Measurements from ENCODE around the gene HMX3.

The HMX3 gene

DNA sequence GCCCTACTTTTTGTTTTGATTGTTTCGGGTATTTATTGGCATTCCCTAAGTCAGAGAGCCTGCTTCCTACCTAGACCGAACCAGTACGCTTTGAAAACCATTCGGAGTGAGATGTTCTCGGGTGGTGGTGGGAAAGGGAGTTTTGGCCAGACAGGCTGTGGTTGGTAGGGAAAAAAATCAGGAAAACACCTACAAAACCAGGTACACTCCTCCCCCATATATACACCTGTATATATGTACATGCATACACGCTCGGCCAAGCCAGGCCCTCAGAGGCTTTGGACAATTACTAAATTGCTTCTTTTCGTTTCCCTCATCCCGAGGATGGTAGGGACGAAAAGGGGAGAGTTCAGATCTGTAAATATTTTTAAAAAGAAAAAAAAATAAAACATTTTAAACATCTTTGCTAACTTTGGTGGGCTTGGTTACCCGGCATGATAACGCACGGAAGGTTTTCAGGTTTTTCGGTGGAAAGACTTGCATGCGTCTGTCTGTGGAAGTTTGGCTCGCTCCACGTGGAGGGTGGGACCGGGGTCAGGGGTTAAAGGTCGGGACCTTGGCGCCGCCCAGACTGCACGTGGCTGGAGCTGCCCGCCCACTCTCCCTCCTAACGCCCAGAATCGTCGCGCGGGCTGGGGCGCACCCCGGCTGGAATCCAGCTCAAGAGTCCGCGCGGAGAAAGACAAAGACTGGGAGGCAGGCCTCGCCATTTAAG lies 14.7 kb downstream of the HMX3 start:
- Mint-ChIP-seq H3K9me3 (no peaks in the 10 kb centered on the region), H3K4me3 (peak overlapping the region; percentile 85), H3K4me1 (peaks cover 53% of the 10 kb centered on the region), H3K27me3 (peaks cover 24% of the 10 kb centered on the region), H3K36me3 (peaks cover 3% of the 10 kb centered on the region), H3K27ac (no peak overlapping the region)

DNA sequence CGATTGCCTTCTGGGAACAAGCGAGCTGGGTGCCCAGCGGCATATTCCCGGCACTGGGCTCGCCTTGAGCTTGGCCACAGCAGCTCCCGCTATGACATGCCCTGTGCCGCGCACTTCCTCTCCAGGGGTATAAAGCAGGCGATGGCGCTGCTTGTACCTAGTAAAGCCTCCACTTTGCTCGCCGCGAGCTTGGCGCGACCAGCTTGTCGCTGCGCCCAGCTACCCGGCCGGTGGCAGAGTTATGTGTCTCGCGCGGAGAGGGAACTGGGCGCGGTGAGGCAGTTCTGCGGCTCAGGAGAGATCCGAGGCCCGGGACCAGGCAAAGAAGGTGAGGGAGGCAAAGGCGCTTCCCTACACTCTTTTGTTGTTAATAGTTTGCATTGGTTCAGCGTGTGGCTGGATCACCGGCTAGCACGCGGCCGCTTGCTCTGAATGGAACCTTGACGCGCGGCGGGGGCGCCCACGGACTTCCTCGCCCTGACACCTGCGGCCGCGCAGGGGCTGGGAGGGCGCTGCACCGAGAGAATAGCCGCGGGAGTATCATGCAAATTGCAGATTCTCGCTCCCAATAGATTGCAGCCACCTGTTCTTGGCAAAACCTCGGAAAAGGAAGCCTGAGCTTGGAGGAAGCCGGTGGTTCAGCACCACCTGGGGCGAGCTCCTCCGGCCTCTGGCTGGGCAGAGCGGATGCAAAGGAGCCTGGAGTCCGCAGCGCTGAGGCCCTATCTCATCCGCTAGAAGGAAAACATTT lies 15.4 kb downstream of the HMX3 start:
- peak overlapping the region; percentile 12 for H3K27ac Mint-ChIP-seq
- H3K9me3 Mint-ChIP-seq, result no peaks in the 10 kb centered on the region
- peak overlapping the region; percentile 85 for H3K4me3 Mint-ChIP-seq
- peaks cover 20% of the 10 kb centered on the region for H3K27me3 Mint-ChIP-seq
- H3K4me1 Mint-ChIP-seq, result peaks cover 54% of the 10 kb centered on the region
- H3K36me3 Mint-ChIP-seq, result peaks cover 5% of the 10 kb centered on the region

DNA sequence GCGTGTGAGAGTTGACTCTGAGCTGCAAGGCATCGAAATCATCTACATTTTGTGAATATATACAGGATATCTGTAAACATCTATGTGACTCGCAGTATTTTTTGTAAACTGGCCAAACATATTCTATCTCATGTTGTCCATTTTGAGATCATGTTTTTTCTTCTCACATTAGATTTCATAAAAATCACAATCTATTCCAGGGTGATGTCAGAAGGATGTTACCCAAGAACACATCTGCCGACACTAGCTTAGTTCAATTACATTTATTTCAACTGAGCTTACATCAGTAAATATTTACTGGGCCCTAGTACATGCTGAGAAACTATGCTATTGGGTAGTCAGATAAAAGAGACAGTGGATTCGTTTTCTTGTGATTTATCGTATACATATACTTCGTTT lies 16.0 kb downstream of the HMX3 start:
- Mint-ChIP-seq H3K36me3 (peaks cover 8% of the 10 kb centered on the region), H3K27ac (peak overlapping the region; percentile 12), H3K4me1 (peaks cover 57% of the 10 kb centered on the region), H3K9me3 (no peaks in the 10 kb centered on the region), H3K27me3 (peaks cover 19% of the 10 kb centered on the region), H3K4me3 (peak overlapping the region; percentile 85)

DNA sequence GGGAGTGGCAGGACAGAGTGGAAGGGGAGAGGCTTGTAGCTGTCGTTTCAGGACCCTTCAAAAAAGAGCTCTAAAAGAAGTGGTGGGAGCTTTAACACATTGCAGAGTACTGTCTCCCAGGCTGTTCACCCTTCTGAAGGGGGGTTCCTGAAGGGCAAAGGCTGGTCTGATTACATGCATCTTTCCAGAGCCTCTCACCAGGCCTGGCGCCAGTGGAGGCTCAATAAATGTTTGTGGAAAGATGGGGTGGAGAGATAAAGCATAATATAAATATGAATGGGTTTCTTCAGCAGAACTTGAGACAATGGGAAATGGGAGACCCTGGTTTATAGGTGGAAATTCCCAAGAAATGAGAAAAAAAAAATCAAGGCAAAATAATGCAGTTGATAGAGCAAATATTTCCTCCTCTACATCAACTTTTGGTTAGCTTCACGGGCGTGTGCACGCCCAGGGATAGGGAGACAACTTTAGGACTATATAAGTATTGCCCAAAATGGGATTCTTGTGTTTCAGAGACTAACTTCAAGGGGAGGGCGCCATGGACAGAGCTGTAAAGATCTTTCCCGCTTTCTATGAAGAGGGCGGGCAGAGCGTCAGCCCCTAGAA lies 17.8 kb downstream of the HMX3 start:
- peaks cover 68% of the 10 kb centered on the region for H3K4me1 Mint-ChIP-seq
- H3K36me3 Mint-ChIP-seq, result peaks cover 17% of the 10 kb centered on the region
- H3K9me3 Mint-ChIP-seq, result no peaks in the 10 kb centered on the region
- H3K27me3 Mint-ChIP-seq, result peaks cover 12% of the 10 kb centered on the region
- peak overlapping the region; percentile 99 for H3K4me3 Mint-ChIP-seq
- H3K27ac Mint-ChIP-seq, result peak overlapping the region; percentile 100

DNA sequence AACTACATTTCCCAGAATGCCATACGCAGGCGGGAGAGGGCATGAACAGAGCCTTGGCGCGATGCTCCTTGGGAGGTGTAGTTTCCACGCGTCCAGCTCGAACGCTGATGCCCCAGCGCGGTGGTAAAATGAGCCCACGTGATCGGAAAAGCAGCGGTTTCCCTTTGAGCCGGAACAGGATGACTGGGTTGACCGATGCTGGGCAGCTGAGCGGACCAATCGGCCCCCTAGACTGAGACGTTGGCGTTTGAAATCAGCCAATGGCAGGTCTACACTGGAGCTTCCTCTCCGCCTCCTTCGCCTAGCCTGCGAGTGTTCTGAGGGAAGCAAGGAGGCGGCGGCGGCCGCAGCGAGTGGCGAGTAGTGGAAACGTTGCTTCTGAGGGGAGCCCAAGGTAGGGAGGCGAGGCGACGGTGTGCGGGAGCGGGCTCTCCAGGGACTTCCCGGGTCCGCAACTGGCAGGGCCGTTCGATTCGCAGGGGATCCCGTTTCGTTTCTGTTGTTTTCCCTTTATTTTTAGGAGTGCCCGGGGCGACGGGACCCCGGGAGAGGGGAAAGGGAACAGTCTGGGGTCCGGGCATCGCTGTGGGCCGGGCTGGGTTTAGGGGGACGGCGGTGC lies 18.4 kb downstream of the HMX3 start, which contains the start of gene BUB3:
Gene BUB3, plus strand, starts transcription at position 311 of the 619 bp plus-strand sequence. CDS start 516 bp downstream, outside the sequence.
- peak within 1 kb of the TSS; percentile 99 for H3K4me3 Mint-ChIP-seq
- peaks cover 69% of the 10 kb centered on the region for H3K4me1 Mint-ChIP-seq
- peak within 1 kb of the TSS; percentile 100 for H3K27ac Mint-ChIP-seq
- peaks cover 18% of the 10 kb centered on the region for H3K36me3 Mint-ChIP-seq
- no peaks in the 10 kb centered on the region for H3K9me3 Mint-ChIP-seq
- H3K27me3 Mint-ChIP-seq, result peaks cover 7% of the 10 kb centered on the region

DNA sequence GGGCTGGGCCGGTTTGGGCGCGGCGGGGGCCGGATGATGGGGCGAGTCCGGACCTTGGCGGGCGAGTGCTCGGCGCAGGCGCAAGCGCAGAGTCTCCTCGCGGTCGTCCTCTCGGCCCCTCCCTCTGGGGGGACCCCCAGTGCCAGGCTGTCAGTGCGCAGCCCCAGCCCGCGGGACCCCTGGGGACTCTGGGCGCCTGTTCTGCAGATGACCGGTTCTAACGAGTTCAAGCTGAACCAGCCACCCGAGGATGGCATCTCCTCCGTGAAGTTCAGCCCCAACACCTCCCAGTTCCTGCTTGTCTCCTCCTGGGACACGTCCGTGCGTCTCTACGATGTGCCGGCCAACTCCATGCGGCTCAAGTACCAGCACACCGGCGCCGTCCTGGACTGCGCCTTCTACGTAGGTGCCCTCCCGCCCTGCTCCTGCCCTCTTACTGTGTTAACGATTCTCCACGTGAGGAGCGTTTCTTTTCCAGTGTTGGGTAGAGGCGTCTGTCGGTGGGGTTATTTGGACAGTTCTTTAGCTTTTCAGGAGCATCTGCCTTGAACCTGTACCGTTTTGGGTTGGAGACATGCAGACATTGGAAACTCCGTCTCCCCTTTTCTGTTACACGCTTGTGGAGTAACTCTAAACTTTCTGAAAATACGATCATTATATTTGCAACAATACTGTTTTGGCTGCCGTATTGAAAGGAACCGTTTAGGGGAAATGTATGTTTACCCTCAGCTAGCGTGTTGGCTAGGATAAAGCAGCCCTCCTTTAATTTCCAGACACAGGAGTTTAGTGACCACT lies 19.1 kb downstream of the HMX3 start:
- H3K9me3 Mint-ChIP-seq, result no peaks in the 10 kb centered on the region
- H3K27me3 Mint-ChIP-seq, result peaks cover 5% of the 10 kb centered on the region
- H3K4me3 Mint-ChIP-seq, result peak overlapping the region; percentile 99
- H3K36me3 Mint-ChIP-seq, result peaks cover 18% of the 10 kb centered on the region
- H3K27ac Mint-ChIP-seq, result peak overlapping the region; percentile 95
- H3K4me1 Mint-ChIP-seq, result peaks cover 73% of the 10 kb centered on the region

DNA sequence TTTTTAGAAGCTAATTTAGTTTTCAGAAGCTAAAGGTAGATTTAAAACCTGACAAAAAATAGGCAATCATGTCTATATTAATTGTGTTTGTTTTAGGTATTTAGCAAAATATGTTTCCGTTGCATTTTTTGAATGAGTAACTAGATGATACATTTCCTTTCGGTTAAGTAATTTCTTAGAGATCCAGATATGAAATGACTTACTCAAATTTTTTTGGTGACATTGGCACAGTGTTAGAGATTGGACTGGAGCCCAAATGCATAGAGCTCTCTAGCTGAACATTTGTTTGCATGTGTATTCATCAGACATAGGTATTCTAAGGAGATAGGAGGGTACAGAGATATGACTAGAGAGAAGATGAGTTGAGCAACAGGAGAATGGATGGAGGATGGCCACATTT lies 20.3 kb downstream of the HMX3 start:
- peaks cover 20% of the 10 kb centered on the region for H3K36me3 Mint-ChIP-seq
- peaks cover 79% of the 10 kb centered on the region for H3K4me1 Mint-ChIP-seq
- peak overlapping the region; percentile 99 for H3K4me3 Mint-ChIP-seq
- H3K27me3 Mint-ChIP-seq, result no peaks in the 10 kb centered on the region
- peak overlapping the region; percentile 3 for H3K27ac Mint-ChIP-seq
- H3K9me3 Mint-ChIP-seq, result no peaks in the 10 kb centered on the region

DNA sequence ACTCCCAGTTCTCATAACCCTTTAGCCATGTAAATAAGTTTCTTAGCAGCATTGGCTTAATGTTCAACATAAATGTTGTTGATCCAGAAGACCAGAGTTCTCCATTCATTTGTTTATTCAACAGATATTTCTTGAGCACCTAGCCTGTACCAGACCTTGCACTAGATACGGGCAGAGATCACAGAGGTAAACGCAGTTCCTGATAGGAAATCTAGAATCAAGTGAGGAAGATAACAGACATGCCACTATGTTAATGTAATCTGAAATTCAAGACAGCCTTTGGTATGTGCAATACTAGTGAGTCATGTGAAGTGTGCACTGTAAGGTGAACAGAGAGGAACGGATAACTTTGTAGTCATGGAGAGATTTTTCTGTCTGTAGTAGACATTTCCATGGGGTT lies 21.4 kb downstream of the HMX3 start:
- Mint-ChIP-seq H3K27ac (peak overlapping the region; percentile 44), H3K4me3 (peak overlapping the region; percentile 99), H3K36me3 (peaks cover 25% of the 10 kb centered on the region)

DNA sequence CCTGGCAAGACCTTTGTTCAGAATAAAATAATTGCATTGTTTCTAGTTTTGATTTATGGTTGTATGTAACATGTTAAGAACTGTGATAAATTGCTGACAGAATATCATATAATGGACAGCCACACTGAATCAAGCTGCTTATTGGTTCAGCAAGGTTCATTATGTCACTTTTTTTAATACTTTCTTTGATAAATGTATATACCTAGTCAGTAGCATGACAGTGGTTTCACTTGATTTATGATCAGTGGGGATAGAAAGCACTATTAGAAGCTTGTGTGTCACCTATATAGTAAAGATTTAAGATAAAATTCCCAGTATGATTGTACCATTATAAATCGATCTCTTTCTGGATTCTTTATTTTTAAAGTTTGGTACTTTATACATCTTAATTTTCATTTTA lies 22.9 kb downstream of the HMX3 start:
- H3K9me3 Mint-ChIP-seq, result no peaks in the 10 kb centered on the region
- H3K27ac Mint-ChIP-seq, result peak overlapping the region; percentile 63
- H3K4me1 Mint-ChIP-seq, result peaks cover 70% of the 10 kb centered on the region
- H3K36me3 Mint-ChIP-seq, result peaks cover 28% of the 10 kb centered on the region
- no peaks in the 10 kb centered on the region for H3K27me3 Mint-ChIP-seq
- H3K4me3 Mint-ChIP-seq, result peak overlapping the region; percentile 34

More for the DNA sequence above, 21.4 kb downstream of the HMX3 start:
- no peaks in the 10 kb centered on the region for H3K9me3 Mint-ChIP-seq
- peaks cover 82% of the 10 kb centered on the region for H3K4me1 Mint-ChIP-seq
- H3K27me3 Mint-ChIP-seq, result no peaks in the 10 kb centered on the region

DNA sequence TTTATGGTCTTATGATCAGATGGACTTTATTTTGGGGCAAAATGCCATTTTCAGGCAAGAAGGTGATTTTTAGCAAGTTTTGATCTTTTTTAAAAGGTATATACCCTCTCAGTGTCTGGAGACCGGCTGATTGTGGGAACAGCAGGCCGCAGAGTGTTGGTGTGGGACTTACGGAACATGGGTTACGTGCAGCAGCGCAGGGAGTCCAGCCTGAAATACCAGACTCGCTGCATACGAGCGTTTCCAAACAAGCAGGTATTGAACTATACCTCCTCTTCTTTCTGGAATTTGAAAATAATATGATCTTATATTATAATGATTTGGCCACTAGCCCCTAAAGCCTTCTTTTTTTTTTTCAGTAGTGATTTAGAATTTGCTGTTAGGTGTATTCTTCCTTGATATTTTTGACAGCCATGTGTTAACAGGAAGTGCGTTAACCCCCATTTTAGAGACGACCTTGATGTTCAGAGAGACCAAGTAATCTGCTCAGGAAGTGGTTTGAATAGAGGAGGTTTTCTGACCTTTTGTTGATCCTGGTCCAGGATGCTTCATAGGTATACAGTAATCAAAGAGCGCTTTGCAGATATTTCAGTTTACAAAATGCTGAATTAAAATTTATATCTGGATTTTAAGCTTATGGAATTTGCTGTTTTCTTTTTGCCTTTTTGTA lies 24.7 kb downstream of the HMX3 start:
- Mint-ChIP-seq H3K27me3 (no peaks in the 10 kb centered on the region), H3K36me3 (peaks cover 26% of the 10 kb centered on the region), H3K4me3 (peak overlapping the region; percentile 75), H3K27ac (peak overlapping the region; percentile 87), H3K4me1 (peaks cover 75% of the 10 kb centered on the region), H3K9me3 (no peaks in the 10 kb centered on the region)

DNA sequence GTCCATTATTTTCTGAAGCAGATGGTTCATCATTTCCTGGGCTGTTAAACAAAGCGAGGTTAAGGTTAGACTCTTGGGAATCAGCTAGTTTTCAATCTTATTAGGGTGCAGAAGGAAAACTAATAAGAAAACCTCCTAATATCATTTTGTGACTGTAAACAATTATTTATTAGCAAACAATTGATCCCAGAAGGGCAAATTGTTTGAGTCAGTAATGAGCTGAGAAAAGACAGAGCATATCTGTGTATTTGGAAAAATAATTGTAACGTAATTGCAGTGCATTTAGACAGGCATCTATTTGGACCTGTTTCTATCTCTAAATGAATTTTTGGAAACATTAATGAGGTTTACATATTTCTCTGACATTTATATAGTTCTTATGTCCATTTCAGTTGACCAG lies 28.5 kb downstream of the HMX3 start:
- H3K27me3 Mint-ChIP-seq, result no peaks in the 10 kb centered on the region
- H3K36me3 Mint-ChIP-seq, result peaks cover 20% of the 10 kb centered on the region
- H3K27ac Mint-ChIP-seq, result no peak overlapping the region
- H3K4me3 Mint-ChIP-seq, result no peak overlapping the region
- H3K4me1 Mint-ChIP-seq, result peaks cover 48% of the 10 kb centered on the region
- no peaks in the 10 kb centered on the region for H3K9me3 Mint-ChIP-seq

DNA sequence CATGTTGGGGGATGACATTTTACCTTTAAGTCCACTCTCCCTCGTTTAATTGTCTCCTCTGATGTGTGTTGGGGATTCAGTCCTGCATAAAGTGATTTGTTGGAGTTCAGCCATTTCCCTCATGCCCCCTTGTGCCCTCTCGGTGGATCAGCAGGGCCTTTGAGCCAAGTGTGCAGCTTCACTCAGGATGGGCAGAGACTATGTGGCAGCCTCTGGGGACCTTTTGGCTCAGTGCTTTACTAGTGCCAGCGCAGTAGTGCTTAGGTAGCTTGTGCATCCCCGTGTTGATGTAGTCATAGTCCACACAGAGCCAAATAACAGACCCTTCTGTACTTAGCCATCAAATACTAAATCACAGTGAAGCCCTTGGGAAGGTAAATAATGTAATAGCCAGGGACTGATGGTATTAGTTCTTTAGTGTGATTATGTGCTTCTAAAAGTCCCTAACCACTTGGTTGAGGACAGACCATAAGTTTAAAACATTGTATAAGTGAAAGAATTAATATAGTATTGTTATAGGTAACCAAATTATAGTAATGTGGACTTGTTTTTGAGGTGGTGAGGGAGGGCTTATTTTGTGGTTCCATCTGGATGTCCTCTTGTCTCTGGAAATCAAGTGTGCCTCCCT lies 29.8 kb downstream of the HMX3 start:
- peaks cover 19% of the 10 kb centered on the region for H3K36me3 Mint-ChIP-seq
- no peak overlapping the region for H3K27ac Mint-ChIP-seq
- H3K4me3 Mint-ChIP-seq, result no peak overlapping the region
- no peaks in the 10 kb centered on the region for H3K27me3 Mint-ChIP-seq
- peaks cover 35% of the 10 kb centered on the region for H3K4me1 Mint-ChIP-seq
- H3K9me3 Mint-ChIP-seq, result no peaks in the 10 kb centered on the region

DNA sequence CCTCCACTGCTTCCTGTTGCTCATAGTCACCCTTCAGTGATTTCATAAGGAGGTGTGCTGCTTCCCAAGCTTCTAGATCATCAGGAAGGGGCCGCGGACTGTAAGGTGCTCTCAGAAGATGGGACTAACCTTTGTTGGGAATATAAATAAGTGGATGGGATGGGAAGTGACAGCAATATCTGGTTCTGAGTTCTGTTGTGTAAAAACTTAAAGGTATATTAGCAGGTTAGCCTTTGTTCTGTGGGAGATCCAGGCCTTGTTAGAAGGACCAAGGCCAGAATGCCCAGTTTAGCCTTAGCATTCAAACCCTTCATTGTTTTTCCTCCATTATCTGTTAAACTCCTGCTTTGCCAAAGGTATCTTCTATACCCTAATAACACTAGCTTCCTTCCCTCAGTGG lies 30.8 kb downstream of the HMX3 start:
- H3K36me3 Mint-ChIP-seq, result peaks cover 16% of the 10 kb centered on the region
- H3K9me3 Mint-ChIP-seq, result no peaks in the 10 kb centered on the region
- peaks cover 26% of the 10 kb centered on the region for H3K4me1 Mint-ChIP-seq
- no peak overlapping the region for H3K4me3 Mint-ChIP-seq
- no peak overlapping the region for H3K27ac Mint-ChIP-seq
- no peaks in the 10 kb centered on the region for H3K27me3 Mint-ChIP-seq

DNA sequence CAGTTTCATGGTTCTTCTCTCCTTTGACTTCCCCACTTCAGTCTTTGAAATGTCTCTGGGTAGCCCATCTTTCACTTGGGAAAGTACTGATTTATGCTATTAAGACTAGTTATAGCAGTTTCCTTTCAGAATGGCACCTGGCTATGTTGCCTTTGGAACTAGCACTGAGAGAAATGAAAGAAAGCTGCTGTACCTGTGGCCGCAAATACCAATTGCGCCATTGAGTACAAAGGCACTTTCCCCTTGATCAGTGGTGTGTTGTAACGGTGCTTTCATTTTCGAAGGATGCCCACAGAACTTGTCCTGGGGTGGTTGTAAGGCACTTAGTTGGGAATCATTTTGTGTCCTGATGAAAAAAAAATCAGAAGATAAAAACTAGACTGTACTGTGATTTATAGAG lies 35.2 kb downstream of the HMX3 start:
- no peaks in the 10 kb centered on the region for H3K9me3 Mint-ChIP-seq
- H3K27ac Mint-ChIP-seq, result no peak overlapping the region
- no peaks in the 10 kb centered on the region for H3K27me3 Mint-ChIP-seq
- peaks cover 15% of the 10 kb centered on the region for H3K36me3 Mint-ChIP-seq
- no peak overlapping the region for H3K4me3 Mint-ChIP-seq
- H3K4me1 Mint-ChIP-seq, result peaks cover 15% of the 10 kb centered on the region

All from activated naive CD4-positive, alpha-beta T cell treated with anti-CD3 and anti-CD28 coated beads, Interleukin-2, amount 50 U/mL, for 24 hours (primary cell).